G401.6 (cell line): ENCODE measurements around the gene FAM3B.

ENCODE experiments used
- FAIRE-seq: peaks from 2 replicates; lab custom pipeline; 2012; peaks lifted over from hg19 to GRCh38; lab: Jason Lieb, UNC

FAM3B gene

DNA sequence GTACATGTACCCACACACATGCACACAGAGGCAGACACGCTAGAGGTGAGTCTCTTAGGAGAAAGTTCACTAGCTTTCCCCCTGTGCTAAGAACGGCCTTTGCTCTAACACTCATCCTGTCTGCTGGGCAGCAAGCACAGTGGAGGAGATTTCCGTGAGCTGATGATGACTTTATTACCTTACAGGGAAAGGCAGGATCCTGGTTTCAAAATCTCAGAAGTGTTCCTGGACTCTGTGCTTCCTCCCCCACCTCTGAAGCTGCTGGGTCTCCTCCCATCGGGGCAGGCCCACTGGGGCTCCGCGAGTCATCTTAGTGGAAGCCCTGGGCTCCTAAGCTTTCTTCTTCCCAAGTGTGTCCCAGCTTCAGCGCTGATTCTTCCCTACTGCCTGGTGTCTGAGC is 2.7 kb downstream of the FAM3B start:
- FAIRE-seq = no peak

DNA sequence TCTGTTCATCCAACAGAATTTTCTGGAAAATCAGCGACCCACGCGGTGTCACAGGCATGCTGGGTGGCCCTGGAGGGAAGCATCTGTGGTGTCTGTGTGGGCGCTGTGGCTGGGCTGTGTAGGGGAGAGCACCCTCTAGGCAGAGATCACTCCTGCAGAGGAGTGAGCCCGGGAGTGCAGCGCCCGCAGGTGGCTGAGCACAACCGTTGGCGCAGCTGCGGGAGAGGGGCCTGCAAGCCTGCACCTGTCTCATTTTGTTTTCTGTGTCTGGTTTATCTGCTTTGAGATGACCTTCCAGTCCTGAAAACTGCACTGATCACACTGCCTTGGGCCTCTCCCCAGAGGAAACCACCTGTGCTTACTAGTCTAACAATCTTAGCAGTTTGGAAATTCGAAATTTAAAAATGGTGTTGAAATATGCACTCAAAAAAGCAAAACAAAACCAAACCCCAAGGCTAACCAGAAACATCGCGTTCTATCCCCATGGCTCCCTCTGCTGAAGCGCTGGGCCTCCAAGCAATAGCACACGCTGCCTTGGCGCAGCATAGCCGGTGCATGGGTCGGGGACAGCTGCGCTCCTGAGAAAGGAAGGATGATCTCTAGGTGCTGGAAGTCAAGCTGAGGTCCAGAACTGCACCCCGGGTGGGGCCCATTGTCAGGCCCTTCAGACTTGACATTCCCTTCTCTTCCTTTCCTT is 4.8 kb downstream of the FAM3B start:
- FAIRE-seq = no peak

DNA sequence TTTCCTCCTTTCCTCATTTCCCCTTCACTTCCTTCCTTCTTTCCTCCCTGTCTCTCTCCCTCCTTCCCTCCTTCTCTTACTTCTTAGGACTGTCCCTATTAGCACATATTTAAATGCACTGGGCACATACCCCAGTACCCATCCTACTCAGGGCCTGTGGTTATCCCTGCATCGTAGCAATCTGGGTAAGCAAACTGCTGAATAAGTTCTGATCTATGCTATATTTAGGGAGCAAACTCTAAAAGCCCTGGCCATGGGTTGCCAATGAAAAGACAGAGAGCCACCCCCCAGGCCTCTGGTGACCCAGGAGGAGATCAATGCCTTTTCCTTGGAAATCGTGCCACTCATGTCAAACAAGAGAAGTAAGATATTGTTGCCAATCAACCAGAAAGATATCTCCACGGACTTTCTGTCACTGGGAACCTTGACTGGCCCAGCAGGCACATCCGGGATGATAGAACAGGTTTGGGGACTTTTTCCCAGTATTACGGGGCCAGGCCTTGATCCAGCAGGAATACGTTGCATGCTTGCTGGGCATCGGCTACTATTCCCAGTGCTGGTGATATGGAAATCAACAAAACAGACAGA is 5.4 kb downstream of the FAM3B start:
- FAIRE-seq = no peak

DNA sequence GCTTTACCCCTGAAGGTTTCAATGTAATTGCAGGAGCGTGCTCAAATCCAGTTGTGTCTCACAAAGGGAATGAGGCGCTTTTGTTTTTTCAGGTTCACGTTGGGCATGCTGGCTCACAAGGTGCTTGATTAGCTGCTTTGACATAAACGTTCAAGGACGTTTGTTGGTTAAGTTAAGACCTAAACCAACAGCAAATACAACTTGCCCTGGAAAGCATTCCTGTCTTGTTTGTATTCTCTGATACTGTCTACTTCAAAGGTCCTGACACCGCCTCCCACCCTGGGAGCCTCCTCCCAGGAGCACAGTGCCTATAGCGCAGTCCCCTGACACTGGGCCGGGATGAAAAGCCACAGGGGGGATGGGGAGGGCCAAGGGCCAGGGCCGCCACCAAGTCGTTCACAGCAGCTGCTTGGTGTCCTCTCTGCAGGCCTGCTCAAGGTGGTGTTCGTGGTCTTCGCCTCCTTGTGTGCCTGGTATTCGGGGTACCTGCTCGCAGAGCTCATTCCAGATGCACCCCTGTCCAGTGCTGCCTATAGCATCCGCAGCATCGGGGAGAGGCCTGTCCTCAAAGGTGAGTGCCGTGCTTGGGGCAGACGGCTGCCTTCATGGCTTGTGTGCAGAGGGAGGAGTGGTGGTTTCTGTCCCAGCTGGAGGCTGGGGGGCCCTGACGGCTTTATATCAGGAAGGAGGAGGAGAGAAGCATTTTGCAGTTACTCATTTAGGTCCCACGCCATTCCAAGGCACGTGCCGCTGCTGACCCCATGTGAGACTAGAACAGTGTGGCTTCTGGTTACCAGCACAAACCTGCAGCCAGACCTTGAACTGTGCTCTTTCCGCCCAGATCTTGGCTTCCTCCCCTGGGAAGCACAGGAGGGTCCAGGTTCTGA is 6.1 kb downstream of the FAM3B start:
- FAIRE-seq = no peak

DNA sequence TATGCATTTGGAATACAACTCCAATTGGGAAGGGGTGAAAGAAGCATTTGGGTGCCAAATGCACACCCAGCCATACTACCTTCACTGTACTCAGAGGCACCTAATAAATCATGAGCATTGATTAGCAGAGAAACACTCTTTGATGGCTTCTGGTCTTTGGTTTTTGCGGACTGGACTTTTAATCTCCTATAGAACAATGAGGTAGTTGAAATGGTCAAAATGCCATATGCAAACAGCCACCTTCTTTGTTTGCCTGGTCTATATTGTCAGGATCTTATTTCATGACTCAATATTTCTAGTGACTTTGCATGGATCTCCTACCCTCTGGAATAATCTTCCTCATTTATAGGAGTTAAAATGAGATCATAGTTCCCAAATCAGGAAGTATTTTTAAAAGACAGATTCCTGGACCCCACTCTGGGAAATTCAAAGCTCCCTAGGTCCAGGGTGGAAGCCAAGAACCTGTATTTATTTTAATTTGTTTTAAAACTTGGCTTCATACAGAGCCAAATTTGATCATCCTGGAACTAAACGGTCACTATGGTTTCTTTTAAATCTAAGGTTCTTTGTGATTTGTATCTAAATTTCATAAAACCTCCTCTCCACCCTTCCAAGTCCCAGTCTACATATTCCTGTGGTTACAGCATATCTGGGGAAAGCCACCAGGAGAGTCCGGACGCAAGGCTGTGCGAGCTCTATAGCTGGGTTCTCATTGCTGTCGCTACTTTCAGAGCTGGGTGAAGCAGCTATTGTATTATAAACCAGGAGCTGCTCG is 8.7 kb downstream of the FAM3B start:
- FAIRE-seq = no peak

DNA sequence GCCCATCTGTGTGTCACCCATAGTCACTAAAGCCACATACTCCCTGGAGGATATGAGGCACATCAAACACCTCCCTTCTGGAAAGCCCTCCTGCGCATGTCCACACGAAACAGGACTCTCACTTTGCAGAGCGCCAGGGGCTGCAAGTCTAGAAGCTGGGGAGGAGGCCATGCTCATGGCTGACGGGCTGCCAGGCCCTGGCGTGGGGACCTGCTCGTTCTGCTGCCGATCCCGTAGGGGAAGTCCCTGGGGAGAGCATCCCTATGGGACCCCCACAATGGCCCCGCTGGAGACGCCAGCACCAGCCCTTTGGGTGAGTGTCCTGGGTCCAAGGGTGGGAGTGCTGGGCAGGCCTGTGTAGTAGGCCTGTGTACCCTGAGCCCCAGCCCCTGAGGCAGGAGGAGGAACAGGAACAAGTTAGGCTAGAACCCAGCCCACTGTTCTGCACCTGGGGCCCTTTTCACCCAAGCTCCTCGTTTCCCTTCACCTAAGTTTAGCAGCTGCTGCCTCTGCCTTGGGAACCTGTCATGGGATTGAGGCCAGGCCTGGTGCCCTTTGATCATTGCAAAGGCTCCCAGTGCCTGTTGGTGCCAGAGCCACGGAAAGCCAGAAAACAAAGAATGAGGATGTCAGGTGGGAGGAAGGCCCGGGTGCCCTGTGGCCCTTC is 9.9 kb downstream of the FAM3B start:
- FAIRE-seq = no peak

DNA sequence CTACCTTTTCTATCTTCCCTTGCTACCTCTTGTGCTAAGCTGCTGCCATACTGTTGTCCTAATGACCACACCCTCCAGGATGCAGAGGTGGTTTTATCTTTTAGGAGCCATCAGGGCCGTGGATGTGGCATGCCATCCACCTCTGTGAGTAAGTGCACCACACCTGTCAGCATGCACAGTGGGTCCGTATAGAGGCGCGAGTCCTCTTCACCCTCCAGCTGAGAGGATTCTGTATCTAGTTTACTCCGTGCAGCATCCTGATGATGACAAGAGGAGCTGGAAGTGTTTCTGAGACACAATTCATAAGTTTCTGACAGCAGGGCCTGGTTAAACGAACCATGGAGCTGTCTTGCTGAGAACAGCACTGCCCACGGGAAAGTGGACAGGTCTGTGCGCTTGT is 11.2 kb downstream of the FAM3B start:
- FAIRE-seq = no peak

DNA sequence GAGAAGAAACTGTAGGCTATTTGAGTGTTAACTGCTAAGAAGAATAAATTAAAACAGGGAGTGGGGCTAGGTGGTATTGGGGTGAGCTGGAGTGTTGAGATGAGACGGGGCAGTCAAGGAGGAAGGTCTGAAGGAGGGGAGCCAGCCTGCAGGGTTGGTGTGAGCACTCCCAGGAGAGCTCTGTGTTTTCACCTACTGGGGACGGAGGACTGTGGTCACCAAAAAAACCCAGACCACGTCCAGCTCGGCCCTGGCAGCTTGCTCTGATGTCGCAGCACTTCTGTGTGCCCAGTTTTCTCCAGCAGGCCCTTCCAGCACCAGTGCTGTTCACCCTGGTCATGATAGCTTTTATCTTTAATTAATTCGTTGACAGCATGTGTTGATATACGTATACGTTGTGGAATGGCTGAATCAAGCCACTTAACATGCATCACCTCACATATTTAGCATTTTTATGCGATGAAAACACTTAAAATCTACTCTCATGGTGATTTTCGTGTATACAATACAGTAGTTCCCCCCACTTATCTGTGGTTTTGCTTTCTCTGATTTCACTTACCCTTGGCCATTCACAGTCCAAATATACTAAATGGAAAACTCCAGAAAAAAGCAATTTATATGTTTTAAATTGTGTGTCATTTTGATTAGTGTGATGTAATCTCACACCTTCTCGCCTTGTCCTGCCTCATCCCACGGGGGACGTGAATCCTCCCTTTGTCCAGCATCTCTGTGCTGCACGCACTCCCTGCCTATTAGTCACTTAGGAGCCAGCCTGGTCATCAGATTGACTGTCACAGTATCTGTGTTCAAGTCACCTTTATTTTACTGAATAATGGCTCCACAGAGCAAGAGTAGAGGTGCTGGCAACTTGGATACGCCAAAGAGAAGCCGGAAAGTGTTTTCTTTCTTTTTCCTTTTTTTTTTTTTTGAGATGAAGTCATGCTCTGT is 12.3 kb downstream of the FAM3B start:
- FAIRE-seq = no peak

DNA sequence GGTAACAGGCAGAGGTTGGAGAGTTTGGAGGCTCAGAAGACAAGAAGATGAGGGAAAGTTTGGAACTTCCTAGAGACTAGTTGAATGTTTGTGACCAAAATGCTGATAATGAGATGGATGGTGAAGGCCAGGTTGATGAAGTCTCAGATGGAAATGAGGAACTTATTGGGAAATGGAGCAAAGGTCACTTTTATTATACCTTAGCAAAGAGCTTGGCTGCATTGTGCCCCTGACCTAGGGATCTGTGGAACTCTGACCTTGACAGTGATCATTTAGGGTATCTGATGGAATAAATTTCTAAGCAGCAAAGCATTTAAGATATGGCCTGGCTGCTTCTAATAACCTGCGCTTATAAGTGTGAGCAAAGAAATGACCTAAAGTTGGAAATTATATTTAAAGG is 17.2 kb downstream of the FAM3B start:
- FAIRE-seq = no peak

DNA sequence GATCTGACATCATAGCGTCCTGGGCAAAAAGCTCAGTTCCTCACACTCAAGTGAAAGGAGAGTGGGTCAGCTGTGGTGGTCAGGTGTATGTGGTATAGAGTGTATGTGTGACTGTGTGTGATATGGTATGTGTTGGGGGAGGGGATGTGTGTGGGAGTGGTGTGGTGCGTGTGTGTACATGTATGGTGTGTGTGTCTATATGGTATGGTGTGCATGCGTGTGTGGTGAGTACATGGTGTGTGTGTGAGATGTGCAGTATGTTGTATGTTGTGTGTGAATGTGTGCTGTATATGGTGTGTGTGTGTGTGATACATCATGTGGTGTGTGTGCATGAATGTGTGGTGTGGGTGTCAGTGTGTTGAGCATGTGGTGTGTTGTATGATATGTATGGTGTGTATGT is 20.9 kb downstream of the FAM3B start:
- no peak for FAIRE-seq

DNA sequence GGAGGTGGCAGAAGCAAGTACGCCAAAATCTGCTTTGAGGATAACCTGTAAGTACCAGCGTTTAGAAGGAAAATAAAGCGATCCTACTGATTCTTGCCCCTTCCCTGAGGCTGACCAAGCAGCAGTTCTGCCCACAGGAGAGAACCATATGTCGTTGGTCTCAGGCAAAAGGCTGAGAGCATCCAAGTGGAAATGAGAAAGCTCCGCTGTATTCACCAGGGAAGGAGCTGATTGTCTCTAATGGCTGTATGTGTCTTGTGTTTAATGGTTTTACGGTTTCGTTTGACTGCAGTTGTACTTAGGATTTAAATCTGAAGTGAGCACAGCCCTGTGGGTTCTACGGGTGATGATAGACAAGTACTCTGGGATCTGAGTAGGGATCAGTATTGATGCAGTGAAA is 21.9 kb downstream of the FAM3B start:
- FAIRE-seq = no peak

DNA sequence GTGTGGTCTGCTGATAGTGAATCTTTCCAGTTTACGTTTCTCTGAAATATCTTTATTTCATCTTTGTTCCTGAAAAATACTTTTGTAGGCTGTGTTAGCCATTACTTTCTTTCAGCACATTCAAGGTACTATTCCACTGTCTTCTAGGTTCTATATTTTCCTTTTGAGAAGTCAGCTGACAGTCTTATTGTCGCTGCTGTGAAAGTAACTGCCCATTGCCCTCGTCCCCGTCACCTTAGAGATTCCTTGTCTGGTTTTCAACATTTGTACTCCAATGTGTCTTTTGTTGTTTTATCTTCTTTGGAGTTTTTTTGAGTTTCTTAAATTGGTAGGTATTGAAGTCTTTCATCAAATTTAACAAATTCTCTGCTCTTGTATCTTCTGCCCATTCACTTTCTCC is 25.4 kb downstream of the FAM3B start:
- no peak for FAIRE-seq

DNA sequence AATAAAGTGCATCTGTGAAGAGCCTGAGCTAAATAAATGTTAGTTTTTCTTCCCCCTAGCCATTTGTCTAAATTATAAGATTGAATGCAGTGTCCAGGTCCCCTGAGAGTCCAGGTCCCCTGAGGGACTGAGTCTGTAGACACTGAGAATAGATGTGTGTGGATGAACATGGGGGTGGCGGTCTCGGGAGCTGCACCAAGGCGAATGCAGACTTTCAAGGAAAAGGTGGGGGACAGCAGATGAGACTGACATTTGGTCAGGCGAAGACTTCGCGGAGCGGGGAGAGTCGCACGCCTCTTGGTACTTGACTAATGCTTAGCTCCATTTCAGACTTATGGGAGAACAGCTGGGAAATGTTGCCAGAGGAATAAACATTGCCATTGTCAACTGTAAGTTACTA is 27.5 kb downstream of the FAM3B start:
- FAIRE-seq = no peak

DNA sequence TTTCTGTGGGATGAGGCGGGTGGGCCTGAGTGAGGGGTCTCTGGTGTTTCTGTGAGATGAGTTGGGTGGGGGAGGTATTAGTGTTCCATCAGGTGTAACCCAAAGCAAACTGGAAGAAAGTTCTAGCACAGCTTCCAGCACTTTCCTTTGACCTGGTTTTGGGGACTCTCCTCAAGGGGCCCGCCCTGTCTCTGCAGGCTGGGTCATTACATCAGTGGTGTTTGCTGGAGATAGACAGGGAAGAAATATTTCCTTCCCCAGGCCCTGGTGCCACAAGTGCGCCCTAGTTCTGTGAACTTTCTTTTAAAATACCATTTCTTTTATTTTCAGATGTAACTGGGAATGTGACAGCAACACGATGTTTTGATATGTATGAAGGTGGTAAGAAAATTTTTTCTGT is 28.8 kb downstream of the FAM3B start:
- FAIRE-seq = no peak

DNA sequence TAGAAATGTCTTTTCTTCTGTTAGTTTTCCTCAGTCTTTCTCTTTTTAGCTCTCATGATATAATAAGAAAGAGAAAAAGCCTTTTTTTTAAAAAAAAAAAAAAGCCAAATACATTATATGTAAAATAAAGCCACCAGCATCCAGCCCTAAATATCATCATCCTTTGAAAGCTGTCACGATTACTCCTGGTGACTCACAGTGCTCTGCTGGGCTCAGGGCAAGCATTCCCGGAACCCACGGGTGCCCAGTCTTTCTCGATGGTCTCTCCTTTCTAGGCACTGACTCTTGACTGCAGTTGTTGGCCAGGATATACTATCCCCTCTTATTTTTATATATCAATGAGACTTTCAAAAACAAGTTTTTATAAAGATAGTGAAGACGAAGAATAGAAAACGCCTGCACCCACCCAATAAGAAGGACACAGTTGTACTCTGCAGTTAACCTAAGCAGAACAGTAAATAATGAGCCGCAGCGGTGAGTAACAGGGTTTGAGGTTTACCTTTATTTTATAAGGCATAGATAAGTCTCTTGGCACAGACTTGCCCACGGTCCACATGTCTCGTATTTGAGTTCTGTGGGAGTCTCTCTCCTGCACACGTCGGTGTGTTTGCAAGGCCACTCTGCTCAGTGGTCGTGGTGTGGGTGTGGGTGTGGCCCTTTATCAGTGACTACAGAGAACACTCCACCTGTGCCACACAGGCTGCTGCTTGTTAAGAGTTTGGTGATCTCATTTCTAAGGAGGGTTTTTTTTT is 29.5 kb downstream of the FAM3B start:
- no peak for FAIRE-seq

DNA sequence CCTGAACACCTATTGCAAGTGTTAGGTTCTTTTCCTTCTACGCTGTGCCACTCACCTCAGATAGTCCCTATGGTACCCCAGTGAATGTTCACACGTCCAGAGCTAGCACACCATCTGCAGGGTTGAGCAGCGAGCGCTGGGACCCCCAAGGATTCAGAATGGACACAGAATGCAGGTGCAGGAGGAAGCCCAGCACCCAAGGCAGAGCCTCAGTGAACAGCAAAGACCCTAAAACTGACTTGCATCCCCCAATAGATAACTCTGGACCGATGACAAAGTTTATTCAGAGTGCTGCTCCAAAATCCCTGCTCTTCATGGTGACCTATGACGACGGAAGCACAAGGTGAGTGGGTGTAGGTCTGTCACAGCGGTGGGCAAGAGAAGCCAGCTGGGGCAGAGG is 30.2 kb downstream of the FAM3B start:
- FAIRE-seq = no peak

DNA sequence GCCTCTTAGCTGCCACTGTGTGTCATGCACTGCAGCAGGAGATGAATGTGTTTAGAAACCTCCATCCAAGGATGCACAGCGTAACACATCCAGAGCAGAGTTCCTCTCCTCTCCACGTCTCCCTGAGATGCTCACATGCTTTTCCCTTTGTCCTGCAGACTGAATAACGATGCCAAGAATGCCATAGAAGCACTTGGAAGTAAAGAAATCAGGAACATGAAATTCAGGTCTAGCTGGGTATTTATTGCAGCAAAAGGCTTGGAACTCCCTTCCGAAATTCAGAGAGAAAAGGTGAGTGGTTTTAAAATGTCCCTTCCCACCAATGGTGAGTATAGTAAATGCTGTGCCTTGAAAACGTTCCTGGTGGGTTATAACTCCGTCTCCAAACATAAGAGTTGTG is 31.8 kb downstream of the FAM3B start:
- no peak for FAIRE-seq

DNA sequence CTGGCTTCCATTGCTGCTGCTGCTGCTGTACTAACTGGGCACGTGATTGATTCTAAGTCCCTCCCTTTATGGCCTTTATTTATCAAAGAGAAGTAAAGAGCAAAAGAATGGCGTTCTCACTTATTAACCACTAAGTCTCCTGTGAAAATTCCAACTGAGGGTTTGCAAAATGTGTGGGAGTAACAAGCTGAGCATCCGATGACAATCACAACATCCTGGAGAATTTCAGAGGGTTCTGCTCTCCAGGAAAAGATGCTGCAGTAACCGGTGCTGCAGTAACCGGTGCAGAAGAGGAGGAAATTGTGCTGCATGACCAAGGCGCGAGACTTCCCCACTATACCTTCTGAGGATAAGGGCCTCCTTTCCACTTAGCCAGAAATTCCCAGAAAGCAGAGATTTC is 32.5 kb downstream of the FAM3B start:
- FAIRE-seq = no peak

DNA sequence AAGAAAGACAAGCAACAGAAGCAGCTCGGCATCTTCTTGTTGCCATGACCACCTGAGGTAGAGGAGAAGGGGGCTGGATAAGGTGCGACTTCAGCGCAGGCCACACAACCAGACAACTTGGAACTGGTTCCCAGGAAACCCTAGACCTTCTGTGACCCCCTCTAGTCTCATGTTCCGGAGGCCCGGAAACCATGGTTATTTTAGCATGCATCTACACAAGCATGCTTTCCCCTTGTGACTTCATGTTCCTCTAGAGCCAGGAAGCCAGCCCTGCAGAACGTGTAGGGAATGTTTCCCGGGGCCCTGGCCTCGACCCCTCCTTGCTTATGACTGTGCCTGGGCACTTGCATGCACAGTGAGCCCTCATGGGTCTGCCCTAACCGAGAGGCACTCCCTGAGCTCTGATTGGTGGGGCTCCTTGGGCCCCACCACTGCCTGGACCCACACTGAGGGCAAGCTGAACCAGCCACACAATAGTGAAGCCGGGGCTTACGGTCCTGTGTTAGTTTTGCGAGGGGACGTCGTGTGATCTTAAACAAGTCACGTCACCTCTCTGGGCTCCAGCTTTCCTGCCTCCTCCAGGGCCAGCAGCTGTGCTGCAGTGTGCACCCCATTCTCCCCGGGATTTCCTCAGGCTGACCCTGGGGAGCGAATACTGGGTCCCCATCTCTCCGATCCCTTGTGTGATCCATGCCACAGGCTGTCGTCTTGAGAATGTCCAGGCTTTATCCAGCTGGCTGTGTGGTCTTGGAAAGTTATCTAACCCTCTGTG is 33.2 kb downstream of the FAM3B start:
- FAIRE-seq = no peak
